22Rv1 (cell line): Measurements from ENCODE around the gene CD44.
A peak's percentile ranks its signal among the peaks of the same experiment; 100 is the strongest.

Source experiments
- H3K27ac ChIP-seq: fragments of 450-650 bp; 2 replicates; pipeline ENCODE4 v1.5.1; 2017
- CTCF ChIP-seq: fragments of 450-650 bp; IDR thresholded peaks from 2 replicates; pipeline ENCODE4 v1.5.1; 2017; ENCODE audit warnings: mild to moderate bottlenecking
- ZFX ChIP-seq: fragments of 450-650 bp; IDR thresholded peaks from 2 replicates; pipeline ENCODE4 v1.6.1; 2017; ENCODE audit warnings: antibody characterized with exemption, borderline replicate concordance

The CD44 gene

DNA sequence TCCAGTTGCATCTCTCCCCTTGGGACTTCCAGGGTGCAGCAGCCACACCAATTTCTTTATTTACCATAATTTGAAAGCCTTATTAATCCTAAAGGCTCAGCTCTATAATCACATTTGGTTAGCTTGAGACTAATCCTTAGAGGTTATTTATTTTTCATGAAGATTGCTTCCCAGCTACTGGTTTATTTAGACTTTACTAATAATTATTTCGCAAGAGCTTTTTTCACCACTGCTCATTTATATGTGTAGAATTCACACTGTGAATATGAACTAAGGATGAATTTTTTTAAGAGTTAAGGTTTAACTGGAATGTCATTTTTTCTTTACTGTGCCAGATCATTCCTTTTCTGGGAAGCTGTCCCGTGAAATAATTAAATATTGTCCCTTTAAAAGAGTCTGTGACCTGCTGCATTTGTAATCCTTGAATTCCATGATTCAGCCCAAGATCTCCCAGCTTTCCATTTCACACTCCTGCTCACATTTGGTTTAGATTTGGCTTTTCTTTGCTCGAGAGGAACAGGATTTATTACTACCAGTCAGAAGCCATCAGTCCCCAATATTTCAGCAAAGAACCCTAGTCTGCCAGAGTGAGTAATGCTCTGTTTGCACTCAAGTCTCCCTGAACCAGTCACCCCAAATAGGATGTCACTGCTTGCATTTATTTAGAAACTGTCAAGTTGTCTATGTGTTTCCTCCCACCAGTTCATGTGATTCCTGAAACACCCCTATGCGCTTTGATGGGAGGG is 4.4 kb upstream of the CD44 start:
- TF ChIP-seq CTCF: no peak
- no peak for TF ChIP-seq ZFX

DNA sequence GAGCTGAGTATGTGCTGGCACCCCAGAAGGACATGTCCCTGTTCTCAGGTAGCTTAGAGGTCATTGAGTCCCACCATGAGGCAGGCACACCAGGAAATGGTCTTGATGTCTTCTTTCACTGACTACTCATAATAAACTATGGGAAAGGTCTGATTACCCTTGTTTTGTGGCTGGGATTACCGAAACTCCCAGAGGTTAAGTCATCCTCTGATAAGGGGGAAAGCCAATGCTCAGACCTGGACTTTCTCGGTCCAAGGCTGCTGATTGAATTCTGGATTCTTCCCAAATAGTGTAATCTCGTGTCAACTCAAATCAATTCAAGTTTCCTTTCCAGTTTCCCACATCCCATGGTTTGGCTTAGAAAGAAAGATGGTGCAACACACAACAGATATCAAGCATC is 3.7 kb upstream of the CD44 start:
- H3K27ac ChIP-seq: no peak overlapping the region
- TF ChIP-seq ZFX (no peak), CTCF (no peak)

More for the DNA sequence above, 4.4 kb upstream of the CD44 start:
- no peak overlapping the region for H3K27ac ChIP-seq

- no peak overlapping the region for H3K27ac ChIP-seq
- TF ChIP-seq CTCF (no peak), ZFX (no peak)
Measured at GRCh38 chr11:35136311-35136710, 2.7 kb upstream of the CD44 start.

DNA sequence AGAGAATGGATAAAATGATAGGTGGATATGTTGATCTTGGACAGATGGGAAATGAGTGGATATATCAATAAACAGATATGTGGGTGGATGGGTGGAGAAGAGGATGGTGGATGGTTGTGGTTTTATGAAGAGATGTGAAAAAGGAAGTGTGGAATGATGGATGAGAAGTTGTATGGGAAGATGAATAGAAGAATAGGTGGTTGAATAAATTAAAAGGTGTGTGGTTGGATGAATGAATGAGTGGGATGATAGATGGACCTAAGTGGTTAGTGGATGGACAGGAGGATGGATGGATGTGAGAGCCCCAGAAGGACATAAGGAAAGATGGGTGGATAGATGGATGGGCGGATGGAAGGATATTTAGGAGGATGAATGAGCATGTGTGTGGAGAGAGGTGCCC is 913 bp upstream of the CD44 start:
- no peak overlapping the region for H3K27ac ChIP-seq
- TF ChIP-seq ZFX: no peak
- no peak for TF ChIP-seq CTCF

DNA sequence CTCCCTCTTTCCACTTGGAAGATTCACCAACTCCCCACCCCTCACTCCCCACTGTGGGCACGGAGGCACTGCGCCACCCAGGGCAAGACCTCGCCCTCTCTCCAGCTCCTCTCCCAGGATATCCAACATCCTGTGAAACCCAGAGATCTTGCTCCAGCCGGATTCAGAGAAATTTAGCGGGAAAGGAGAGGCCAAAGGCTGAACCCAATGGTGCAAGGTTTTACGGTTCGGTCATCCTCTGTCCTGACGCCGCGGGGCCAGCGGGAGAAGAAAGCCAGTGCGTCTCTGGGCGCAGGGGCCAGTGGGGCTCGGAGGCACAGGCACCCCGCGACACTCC is 397 bp upstream of the CD44 start:
- TF ChIP-seq CTCF: no peak
- TF ChIP-seq ZFX: no peak
- H3K27ac ChIP-seq: no peak overlapping the region

GRCh38 chr11:35139722-35140282 is 831 bp downstream of the CD44 start:
- TF ChIP-seq ZFX: no peak
- TF ChIP-seq CTCF: no peak
- H3K27ac ChIP-seq: peak overlapping the region; percentile 61

- 0 out of 2 replicates have a peak overlapping the region, but pooled peaks have one; percentile 3 for H3K27ac ChIP-seq
Measured at GRCh38 chr11:35141071-35141470, 2.1 kb downstream of the CD44 start.

More at GRCh38 chr11:35141071-35141470, 2.1 kb downstream of the CD44 start:
- TF ChIP-seq ZFX (no peak), CTCF (no peak)
